ENCODE results near the gene ARID4A.

DNA sequence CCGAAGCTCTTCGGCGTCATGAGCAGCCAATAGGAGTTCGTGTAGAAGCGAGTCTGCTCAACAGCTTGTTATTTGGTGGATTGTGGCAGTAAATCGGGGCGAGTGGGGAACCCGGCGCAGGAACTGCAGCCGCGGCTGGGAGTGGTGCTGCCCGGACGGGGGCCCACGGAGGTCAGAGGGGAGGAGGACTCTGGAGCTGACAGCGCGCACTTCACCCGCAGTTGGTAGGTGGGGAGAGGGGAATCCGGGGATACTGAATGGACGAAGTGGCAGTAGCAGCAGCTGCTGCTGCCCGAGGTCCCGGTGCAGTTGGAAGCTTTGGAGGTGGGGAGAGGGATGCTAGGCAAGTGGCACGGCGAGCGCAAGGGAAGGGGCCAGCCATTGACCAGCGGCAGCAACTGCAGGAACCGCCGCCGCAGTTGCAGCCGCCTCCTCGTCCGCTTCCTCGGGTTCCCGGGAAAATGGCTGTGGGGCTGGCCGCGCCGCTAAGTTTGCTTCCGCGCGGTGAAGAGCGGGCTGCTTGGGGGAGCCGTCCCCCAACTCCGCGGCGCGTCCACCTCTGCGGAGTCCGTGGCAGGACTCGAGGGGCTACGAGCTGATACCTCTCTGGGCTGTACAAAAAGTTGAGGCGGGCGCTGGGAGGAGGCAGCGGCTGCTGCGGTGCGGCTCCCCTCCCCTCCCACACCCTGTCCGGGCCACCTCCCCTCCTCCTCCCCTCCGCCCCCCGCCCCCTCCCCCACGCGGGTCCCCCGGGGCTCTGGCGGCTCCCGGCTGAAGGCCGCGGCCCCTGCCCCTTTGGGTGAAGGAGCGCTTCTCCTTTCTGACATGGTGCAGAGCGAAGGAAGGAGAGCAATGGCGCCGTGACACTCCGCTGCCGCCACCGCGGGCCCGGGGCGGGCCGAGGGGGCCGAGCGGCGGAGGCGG lies at the start of gene ARID4A:
- TF ChIP-seq, protein P1, sequence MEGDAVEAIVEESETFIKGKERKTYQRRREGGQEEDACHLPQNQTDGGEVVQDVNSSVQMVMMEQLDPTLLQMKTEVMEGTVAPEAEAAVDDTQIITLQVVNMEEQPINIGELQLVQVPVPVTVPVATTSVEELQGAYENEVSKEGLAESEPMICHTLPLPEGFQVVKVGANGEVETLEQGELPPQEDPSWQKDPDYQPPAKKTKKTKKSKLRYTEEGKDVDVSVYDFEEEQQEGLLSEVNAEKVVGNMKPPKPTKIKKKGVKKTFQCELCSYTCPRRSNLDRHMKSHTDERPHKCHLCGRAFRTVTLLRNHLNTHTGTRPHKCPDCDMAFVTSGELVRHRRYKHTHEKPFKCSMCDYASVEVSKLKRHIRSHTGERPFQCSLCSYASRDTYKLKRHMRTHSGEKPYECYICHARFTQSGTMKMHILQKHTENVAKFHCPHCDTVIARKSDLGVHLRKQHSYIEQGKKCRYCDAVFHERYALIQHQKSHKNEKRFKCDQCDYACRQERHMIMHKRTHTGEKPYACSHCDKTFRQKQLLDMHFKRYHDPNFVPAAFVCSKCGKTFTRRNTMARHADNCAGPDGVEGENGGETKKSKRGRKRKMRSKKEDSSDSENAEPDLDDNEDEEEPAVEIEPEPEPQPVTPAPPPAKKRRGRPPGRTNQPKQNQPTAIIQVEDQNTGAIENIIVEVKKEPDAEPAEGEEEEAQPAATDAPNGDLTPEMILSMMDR (IDR thresholded peaks at IDR 0.05): no peak
- peak; percentile 90 for TF ChIP-seq POLR2A (IDR thresholded peaks at IDR 0.05)

All from breast epithelium (tissue), 3 donors.